ENCODE measurements around the gene PPP1R3G. TPM values are rescaled to one million over a fixed set of nuclear protein-coding genes. Genes with fewer than 3 reads are reported as not detected.

Gene PPP1R3G
- total and polyA plus RNA-seq, 12 donors: 1.2 to 17.1 (median 8.4) TPM

GRCh38 chr6:5076931-5077330, 8.2 kb upstream of the PPP1R3G start:
- no peak for DNase-seq
- intact Hi-C loops (cut with DNase I): no loop called here
- Histone ChIP-seq H3K27me3 (no peaks in the 10 kb centered on the region), H3K36me3 (replicated peaks in 1 of 2) (no peaks in the 10 kb centered on the region), H3K27ac (no peak overlapping the region), H3K9me3 (replicated peaks in 1 of 3) (no peaks in the 10 kb centered on the region), H3K4me1 (replicated peaks in 1 of 2) (peaks cover 8 to 9% of the 10 kb centered on the region in 2 donors), H3K4me3 (no peak overlapping the region)
- TF ChIP-seq POLR2A (IDR thresholded peaks at IDR 0.05) (no peak), CTCF (IDR thresholded peaks at IDR 0.05) (no peak)
- WGBS, 4 donors: 83 to 94% (median 94%) methylated on average over 11 of the region's 11 CpGs

GRCh38 chr6:5078121-5078669, 6.9 kb upstream of the PPP1R3G start:
- Histone ChIP-seq H3K36me3 (replicated peaks in 1 of 2) (no peaks in the 10 kb centered on the region), H3K9me3 (replicated peaks in 1 of 3) (no peaks in the 10 kb centered on the region), H3K27me3 (no peaks in the 10 kb centered on the region), H3K27ac (no peak overlapping the region), H3K4me3 (no peak overlapping the region), H3K4me1 (replicated peaks in 1 of 2) (peaks cover 19% of the 10 kb centered on the region in 2 donors)
- intact Hi-C loops (cut with DNase I): no loop called here
- WGBS, 4 donors: 68 to 86% (median 80%) methylated on average over 5 of the region's 5 CpGs
- TF ChIP-seq CTCF (IDR thresholded peaks at IDR 0.05) (no peak), POLR2A (IDR thresholded peaks at IDR 0.05) (no peak)
- no peak for DNase-seq

- no peak overlapping the region for H3K27ac ChIP-seq
- intact Hi-C loops (cut with DNase I): no loop called here
- no peaks in the 10 kb centered on the region for H3K9me3 ChIP-seq (replicated peaks in 1 of 3)
- no peaks in the 10 kb centered on the region for H3K27me3 ChIP-seq
- H3K36me3 ChIP-seq (replicated peaks in 1 of 2): no peaks in the 10 kb centered on the region
- peaks cover 19 to 29% of the 10 kb centered on the region in 2 donors for H3K4me1 ChIP-seq (replicated peaks in 1 of 2)
- no peak overlapping the region for H3K4me3 ChIP-seq
- no peak for TF ChIP-seq POLR2A (IDR thresholded peaks at IDR 0.05)
- no peak for TF ChIP-seq CTCF (IDR thresholded peaks at IDR 0.05)
- no peak for DNase-seq
- 86 to 94% (median 91%) methylated on average over 2 of the region's 2 CpGs for WGBS, 4 donors
Measured at GRCh38 chr6:5079692-5080091, 5.4 kb upstream of the PPP1R3G start.

- peaks cover 19 to 29% of the 10 kb centered on the region in 2 donors for H3K4me1 ChIP-seq (replicated peaks in 1 of 2)
- intact Hi-C loops (cut with DNase I): no loop called here
- 64 to 78% (median 72%) methylated on average over 3 of the region's 3 CpGs for WGBS, 4 donors
- no peak for TF ChIP-seq POLR2A (IDR thresholded peaks at IDR 0.05)
- TF ChIP-seq CTCF (IDR thresholded peaks at IDR 0.05): no peak
- DNase-seq: no peak
- H3K4me3 ChIP-seq: no peak overlapping the region
- H3K36me3 ChIP-seq (replicated peaks in 1 of 2): no peaks in the 10 kb centered on the region
- H3K9me3 ChIP-seq (replicated peaks in 1 of 3): no peaks in the 10 kb centered on the region
- H3K27ac ChIP-seq: no peak overlapping the region
- H3K27me3 ChIP-seq: no peaks in the 10 kb centered on the region
Measured at GRCh38 chr6:5080574-5080973, 4.6 kb upstream of the PPP1R3G start.

Measured in adrenal gland (tissue), 12 donors.